Activated CD8-positive, alpha-beta T cell treated with anti-CD3 and anti-CD28 coated beads for 36 hours (primary cell): ENCODE results near the gene LRRC17. TPM values are rescaled to one million over a fixed set of nuclear protein-coding genes. Genes with fewer than 3 reads are reported as not detected.

Experiments
- total RNA-seq, 2 experiments: library from RNA; stranded (reverse); gene quantifications; one replicate each; pipeline ENCODE4 v1.2.3, GENCODE V29; 2021

The LRRC17 gene
- total RNA-seq, 2 experiments from 2014 or later, result not detected

Other genes starting within 250 kb of the LRRC17 start
- gene POLR2J2, start 241.3 kb upstream of the LRRC17 start, total RNA-seq, result 10 to 100 TPM; 13.2 to 13.8 TPM
- 1 to 10 TPM; 7.9 to 10.0 TPM for gene FAM185A, start 164.0 kb upstream of the LRRC17 start, total RNA-seq
- gene FBXL13, start 161.8 kb downstream of the LRRC17 start, total RNA-seq, result 1 to 10 TPM in 1 of 2 experiments, under 1 TPM in 1; 0.96 to 1.4 TPM
- 10 to 100 TPM; 37.6 to 44.0 TPM for gene ARMC10, start 162.1 kb downstream of the LRRC17 start, total RNA-seq
- 1 to 10 TPM; 5.1 to 6.3 TPM for gene NAPEPLD, start 236.1 kb downstream of the LRRC17 start, total RNA-seq